Measurements from ENCODE around the gene ATE1. TPM values are rescaled to one million over a fixed set of nuclear protein-coding genes. Genes with fewer than 3 reads are reported as not detected.
"Not testable (repeated sequence)": the region's sequence is repeated elsewhere in the genome, so short reads cannot be mapped to it uniquely, and the experiment has no call there.

ATE1 gene
- polyA plus RNA-seq, 4 donors, result 27.1 to 44.2 (median 40.1) TPM

DNA sequence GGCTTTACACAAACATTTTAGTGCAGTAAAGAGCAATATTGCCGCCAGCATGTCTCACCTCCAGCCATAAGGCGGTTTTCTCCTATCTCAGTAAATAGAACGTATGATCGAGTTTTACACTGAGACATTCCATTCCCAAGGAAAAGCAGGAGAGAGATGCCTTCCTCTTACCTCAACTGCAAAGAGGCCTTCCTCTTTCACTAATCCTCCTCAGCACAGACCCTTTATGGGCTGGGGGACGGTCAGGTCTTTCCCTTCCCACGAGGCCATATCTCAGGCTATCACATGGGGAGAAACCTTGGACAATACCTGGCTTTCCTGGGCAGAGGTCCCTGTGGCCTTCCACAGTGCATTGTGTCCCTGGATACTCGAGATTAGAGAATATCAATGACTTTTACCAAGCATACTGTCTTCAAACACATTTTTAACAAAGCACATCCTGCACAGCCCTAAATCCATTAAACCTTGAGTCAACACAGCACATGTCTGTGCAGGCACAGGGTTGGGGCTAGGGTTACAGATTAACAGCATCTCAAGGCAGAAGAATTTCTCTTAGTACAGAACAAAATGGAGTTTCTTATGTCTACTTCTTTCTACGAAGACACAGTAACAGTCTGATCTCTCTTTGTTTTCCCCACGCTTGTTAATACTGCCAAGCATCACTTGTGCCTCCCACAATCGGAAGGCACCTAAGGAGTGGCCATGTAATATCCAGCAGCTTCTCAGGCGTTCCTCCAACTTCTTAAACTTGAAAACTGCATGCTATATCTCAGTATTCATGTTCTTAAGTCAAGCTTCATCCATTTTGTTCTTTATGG lies 2.6 kb upstream of the ATE1 start:
- not testable (repeated sequence) for DNase-seq (ENCODE audit: low read depth in 4 of 4, low spot score in 3 of 4)

- not testable (repeated sequence) for DNase-seq (ENCODE audit: low read depth in 4 of 4, low spot score in 3 of 4)
These were observed 1.9 kb upstream of the ATE1 start for GRCh38 chr10:121929585-121930267.

- DNase-seq (ENCODE audit: low read depth in 4 of 4, low spot score in 3 of 4), result peak in 3 of 4 donors; percentile 16 to 43 (median 27)
These were observed 675 bp upstream of the ATE1 start for GRCh38 chr10:121928528-121928884.

- DNase-seq (ENCODE audit: low read depth in 4 of 4, low spot score in 3 of 4), result peak in 3 of 4 donors; percentile 22 to 30 (median 26)
These were observed 452 bp downstream of the ATE1 start for GRCh38 chr10:121927318-121927840.

- DNase-seq (ENCODE audit: low read depth in 4 of 4, low spot score in 3 of 4), result peak; percentile 12 to 46 (median 29)
These were observed 1.0 kb downstream of the ATE1 start for GRCh38 chr10:121926671-121927317.

DNA sequence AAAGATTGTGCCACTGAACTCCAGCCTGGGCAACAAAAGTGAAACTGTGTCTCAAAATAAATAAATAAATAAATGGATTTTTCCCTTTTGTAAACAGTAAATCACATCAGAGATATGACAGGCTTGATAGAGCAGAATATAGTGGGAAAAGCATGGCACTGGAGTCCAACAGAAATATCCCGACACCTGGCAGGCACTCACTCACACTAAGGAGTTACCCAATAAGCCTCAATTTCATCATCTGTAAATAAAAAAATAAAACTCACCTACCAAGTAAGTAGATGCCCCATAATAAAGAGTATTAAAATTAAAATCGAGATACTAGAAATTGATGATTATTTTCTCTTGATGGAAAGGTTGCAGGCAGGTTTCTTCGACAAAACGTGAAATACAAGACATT lies 1.7 kb downstream of the ATE1 start:
- no peak for DNase-seq (ENCODE audit: low read depth in 4 of 4, low spot score in 3 of 4)

DNA sequence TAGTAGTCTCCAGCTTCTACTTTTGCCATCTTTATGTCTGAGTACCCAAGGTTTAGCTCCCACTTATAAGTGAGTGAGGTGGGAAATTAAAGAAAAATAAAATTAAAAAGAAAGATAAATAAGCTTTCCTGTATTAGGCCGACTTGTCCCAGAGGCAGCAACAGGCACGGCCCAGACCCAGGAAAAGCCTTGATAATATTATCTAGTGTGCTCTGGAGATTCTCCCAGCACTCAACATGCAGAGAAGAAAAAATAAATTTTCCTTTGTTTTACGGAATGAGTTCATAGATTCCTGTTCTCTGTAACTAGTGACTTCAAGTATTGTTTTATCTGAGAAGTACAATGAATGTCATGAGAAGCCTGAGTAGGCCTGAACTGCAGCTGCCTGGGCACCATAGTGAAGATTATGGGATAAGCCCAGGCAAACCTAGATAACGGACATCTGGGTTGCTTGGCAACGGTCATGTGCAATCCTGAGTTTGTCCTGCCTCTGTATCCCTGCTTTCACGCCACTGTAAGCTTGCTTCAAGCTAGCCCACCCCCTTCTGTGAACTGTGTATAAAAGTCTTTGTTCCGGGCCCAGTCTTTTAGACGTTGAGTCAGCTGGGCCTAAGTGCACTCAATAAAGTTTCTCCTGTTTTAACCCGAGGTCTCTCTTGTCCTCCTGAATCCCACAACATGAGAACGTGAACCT lies 6.4 kb downstream of the ATE1 start:
- no peak for DNase-seq (ENCODE audit: low read depth in 4 of 4, low spot score in 3 of 4)

GRCh38 chr10:121919666-121920065 lies 8.2 kb downstream of the ATE1 start:
- DNase-seq (ENCODE audit: low read depth in 4 of 4, low spot score in 3 of 4), result no peak

GRCh38 chr10:121918800-121919199 lies 9.0 kb downstream of the ATE1 start:
- DNase-seq (ENCODE audit: low read depth in 4 of 4, low spot score in 3 of 4), result not testable (repeated sequence)

GRCh38 chr10:121914661-121915060 lies 13.2 kb downstream of the ATE1 start:
- no peak for DNase-seq (ENCODE audit: low read depth in 4 of 4, low spot score in 3 of 4)

GRCh38 chr10:121911421-121911697 lies 16.5 kb downstream of the ATE1 start:
- DNase-seq (ENCODE audit: low read depth in 4 of 4, low spot score in 3 of 4), result no peak

DNA sequence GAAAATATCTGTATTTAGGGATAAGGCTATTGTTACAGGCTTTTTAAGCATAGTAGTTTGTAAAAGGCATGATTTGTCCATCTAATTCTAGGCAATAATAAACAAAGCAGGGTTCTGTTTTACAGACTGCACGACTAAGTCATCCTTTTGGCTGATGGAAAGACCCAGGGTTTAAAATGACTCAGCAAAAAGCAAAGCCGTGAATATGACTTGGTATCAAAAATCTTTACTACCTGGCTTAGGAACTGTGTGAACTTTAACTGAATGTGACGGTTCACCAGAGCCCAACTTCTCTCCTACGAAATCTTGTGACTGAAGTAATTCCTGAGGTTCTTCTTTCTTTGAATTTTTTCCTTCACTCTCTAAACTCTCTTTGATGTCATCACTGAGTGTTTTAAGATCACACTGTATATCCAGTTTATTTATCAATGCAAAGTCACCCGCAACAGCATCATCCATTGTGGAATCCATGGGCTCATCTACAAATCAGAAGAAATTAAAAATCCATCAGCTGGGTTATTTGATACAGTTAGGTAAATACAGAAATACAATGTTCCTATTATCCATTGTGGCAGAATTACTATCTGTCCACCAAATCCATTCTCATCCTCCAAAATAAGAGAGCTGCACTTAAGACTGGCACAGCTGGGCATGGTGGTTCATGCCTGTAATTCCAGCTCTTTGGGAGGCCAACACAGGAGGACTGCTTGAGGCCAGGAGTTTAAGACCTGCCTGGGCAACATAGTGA lies 17.0 kb downstream of the ATE1 start:
- DNase-seq (ENCODE audit: low read depth in 4 of 4, low spot score in 3 of 4), result no peak

- no peak for DNase-seq (ENCODE audit: low read depth in 4 of 4, low spot score in 3 of 4)
These were observed 22.9 kb downstream of the ATE1 start for GRCh38 chr10:121904888-121905287.

- peak; percentile 69 to 81 (median 75) for DNase-seq (ENCODE audit: low read depth in 4 of 4, low spot score in 3 of 4)
These were observed 27.2 kb downstream of the ATE1 start for GRCh38 chr10:121900443-121901174.

GRCh38 chr10:121899727-121900126 lies 28.1 kb downstream of the ATE1 start:
- no peak for DNase-seq (ENCODE audit: low read depth in 4 of 4, low spot score in 3 of 4)

GRCh38 chr10:121891103-121891502 lies 36.7 kb downstream of the ATE1 start:
- no peak for DNase-seq (ENCODE audit: low read depth in 4 of 4, low spot score in 3 of 4)

DNA sequence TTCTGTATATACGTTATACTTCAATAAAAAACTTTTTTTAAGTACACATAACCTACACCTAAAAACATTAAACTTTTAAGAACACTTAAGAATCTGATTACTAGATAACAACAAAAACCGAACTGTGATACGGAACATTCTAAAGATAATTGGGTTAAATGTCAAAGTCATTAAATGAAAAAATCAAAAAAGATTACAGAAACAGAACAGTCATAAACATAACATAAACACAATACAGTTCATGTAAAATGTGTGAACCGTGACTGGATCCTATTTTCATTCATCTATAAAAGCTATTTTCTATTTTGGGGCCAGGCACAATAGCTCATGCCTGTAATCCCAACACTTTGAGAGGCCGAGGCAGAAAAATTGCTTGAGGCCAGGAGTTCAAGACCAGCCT lies 38.6 kb downstream of the ATE1 start:
- DNase-seq (ENCODE audit: low read depth in 4 of 4, low spot score in 3 of 4), result no peak

GRCh38 chr10:121886997-121887622 lies 40.7 kb downstream of the ATE1 start:
- DNase-seq (ENCODE audit: low read depth in 4 of 4, low spot score in 3 of 4), result peak; percentile 42 to 52 (median 46)

DNA sequence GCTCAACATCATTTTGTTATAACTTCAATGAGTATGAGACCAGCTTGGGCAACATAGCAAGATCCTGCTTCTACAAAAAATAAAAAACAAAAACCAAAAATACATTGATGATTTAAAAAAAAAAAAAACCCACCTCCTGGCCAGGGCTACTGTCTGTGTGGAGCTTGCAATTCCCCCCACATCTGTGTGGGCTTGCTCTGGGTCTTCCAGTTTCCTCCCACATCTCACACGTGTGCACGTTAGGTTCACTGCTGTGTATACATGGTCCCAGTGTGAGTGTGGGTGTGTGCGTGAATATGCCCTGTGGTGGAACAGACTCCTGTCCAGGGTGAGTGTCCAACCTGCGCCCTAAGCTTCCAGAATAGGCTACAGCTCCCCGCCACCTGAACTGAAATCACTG lies 41.6 kb downstream of the ATE1 start:
- no peak for DNase-seq (ENCODE audit: low read depth in 4 of 4, low spot score in 3 of 4)

Data from left renal pelvis (tissue), 4 donors.